Stomach (tissue), 9 donors: ENCODE results near the gene VEGFA. TPM values are rescaled to one million over a fixed set of nuclear protein-coding genes. Genes with fewer than 3 reads are reported as not detected.
A peak's percentile ranks its signal among the peaks of the same experiment; 100 is the strongest.

Experiments used
- DNase-seq, 2 donors: peaks; one replicate each; pipeline versions ENCODE4 v3.0.0 to v3.0.0-alpha.2; 2013 to 2019
- H3K27ac ChIP-seq, 5 donors: fragments of 200-600 bp in 4 of 5; sonication (generic) in 4 of 5; one replicate each; pipeline ENCODE4 v1.5.1; 2013 to 2019; ENCODE audit warnings: mild to moderate bottlenecking in 1 of 5, moderate library complexity in 1 of 5
- H3K27me3 ChIP-seq, 3 donors: fragments of 200-600 bp; sonication (generic); one replicate each; pipeline ENCODE4 v1.5.1; 2017 to 2019; ENCODE audit warnings: mixed run types in 1 of 3
- H3K36me3 ChIP-seq, 4 donors: fragments of 200-600 bp; sonication (generic); 1 replicate in 3 of 4; 2 replicates in 1 of 4; pipeline ENCODE4 v1.5.1; 2016 to 2019
- H3K4me1 ChIP-seq, 4 donors: fragments of 200-600 bp; sonication (generic); one replicate each; pipeline ENCODE4 v1.5.1; 2016 to 2019
- H3K4me3 ChIP-seq, 4 donors: fragments of 200-600 bp; sonication (generic) in 3 of 4; one replicate each; pipeline ENCODE4 v1.5.1; 2016 to 2019; ENCODE audit warnings: mild to moderate bottlenecking in 1 of 4
- H3K9me3 ChIP-seq, 4 donors: fragments of 200-600 bp; sonication (generic); one replicate each; pipeline ENCODE4 v1.5.1; 2016 to 2019
- EP300 ChIP-seq: sonication (generic); formaldehyde crosslinking; IDR thresholded peaks from one replicate; pipeline ENCODE4 v1.6.1; 2017; ENCODE audit warnings: antibody characterized with exemption
- POLR2A ChIP-seq, 4 donors: fragments of 450-650 bp; IDR thresholded peaks; one replicate each; pipeline ENCODE4 v1.6.1; 2016; ENCODE audit warnings: antibody characterized with exemption in 4 of 4, control low read depth in 2 of 4, mild to moderate bottlenecking in 1 of 4, moderate library complexity in 1 of 4
- POLR2AphosphoS5 ChIP-seq, 3 donors: sonication (generic); formaldehyde crosslinking; IDR thresholded peaks; one replicate each; pipeline ENCODE4 v1.6.1; 2016; ENCODE audit warnings: antibody characterized with exemption in 3 of 3
- WGBS, 5 donors: extraction: QIAGEN DNeasy Blood & Tissue Kit in 3 of 5; methylation state at CpG; one replicate each; pipeline versions ENCODE4 v1.1.5 to v1.1.7; 2013 to 2018; 5-methylcytosine and 5-hydroxymethylcytosine counted together
- intact Hi-C: fragments of 100-400 bp; cut with DNase I; formaldehyde crosslinking; loops from one replicate; pipeline ENCODE4 v1.15.1; 2023; ENCODE audit warnings: low total_unique reads
- polyA plus RNA-seq, 3 donors: library from polyadenylated mRNA; stranded (reverse); fragments of 200-250 nt; gene quantifications; one replicate each; pipeline ENCODE4 v1.2.3, GENCODE V29; 2013
- total RNA-seq, 5 donors: library from RNA; depleted of rRNA; stranded (reverse); fragments of >200 nt; gene quantifications; one replicate each; pipeline versions ENCODE4 v1.1.0 to v1.2.3, GENCODE V29; 2014 to 2016
- TF ChIP-seq, protein P1 (sequence below), 7 experiments: fragments of 450-650 bp in 4 of 7; fragments of 200-600 bp in 3 of 7; sonication (generic) in 3 of 7; IDR thresholded peaks; one replicate each; pipeline ENCODE4 v1.5.1; 2016 to 2019; ENCODE audit warnings: antibody characterized with exemption in 7 of 7, control low read depth in 2 of 7, mild to moderate bottlenecking in 1 of 7
- donor health status: healthy with polysubstance abuse.
- donor health status: Bipolar disorder and iron deficiency.
- donor health status: healthy.

Gene VEGFA
- total and polyA plus RNA-seq, 8 donors, result 28.6 to 438 (median 235) TPM

DNA sequence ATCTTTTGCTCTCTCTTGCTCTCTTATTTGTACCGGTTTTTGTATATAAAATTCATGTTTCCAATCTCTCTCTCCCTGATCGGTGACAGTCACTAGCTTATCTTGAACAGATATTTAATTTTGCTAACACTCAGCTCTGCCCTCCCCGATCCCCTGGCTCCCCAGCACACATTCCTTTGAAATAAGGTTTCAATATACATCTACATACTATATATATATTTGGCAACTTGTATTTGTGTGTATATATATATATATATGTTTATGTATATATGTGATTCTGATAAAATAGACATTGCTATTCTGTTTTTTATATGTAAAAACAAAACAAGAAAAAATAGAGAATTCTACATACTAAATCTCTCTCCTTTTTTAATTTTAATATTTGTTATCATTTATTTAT, 15.9 kb downstream of the VEGFA start:
- Histone ChIP-seq H3K27ac (no peak overlapping the region), H3K27me3 (no peaks in the 10 kb centered on the region), H3K36me3 (peaks cover 49 to 59% (median 53%) of the 10 kb centered on the region in 4 donors), H3K4me1 (peaks cover 0 to 48% (median 9%) of the 10 kb centered on the region in 4 donors), H3K4me3 (no peak overlapping the region), H3K9me3 (no peaks in the 10 kb centered on the region)
- no peak for DNase-seq
- no peak for TF ChIP-seq POLR2A (IDR thresholded peaks at IDR 0.05)
- no peak for TF ChIP-seq POLR2AphosphoS5 (IDR thresholded peaks at IDR 0.05)
- no peak for TF ChIP-seq EP300
- TF ChIP-seq, protein P1, sequence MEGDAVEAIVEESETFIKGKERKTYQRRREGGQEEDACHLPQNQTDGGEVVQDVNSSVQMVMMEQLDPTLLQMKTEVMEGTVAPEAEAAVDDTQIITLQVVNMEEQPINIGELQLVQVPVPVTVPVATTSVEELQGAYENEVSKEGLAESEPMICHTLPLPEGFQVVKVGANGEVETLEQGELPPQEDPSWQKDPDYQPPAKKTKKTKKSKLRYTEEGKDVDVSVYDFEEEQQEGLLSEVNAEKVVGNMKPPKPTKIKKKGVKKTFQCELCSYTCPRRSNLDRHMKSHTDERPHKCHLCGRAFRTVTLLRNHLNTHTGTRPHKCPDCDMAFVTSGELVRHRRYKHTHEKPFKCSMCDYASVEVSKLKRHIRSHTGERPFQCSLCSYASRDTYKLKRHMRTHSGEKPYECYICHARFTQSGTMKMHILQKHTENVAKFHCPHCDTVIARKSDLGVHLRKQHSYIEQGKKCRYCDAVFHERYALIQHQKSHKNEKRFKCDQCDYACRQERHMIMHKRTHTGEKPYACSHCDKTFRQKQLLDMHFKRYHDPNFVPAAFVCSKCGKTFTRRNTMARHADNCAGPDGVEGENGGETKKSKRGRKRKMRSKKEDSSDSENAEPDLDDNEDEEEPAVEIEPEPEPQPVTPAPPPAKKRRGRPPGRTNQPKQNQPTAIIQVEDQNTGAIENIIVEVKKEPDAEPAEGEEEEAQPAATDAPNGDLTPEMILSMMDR (IDR thresholded peaks at IDR 0.05), result no peak
- 36 to 59% (median 50%) methylated on average over 3 of the region's 3 CpGs for WGBS, 5 donors
- intact Hi-C loops, result no loop called here

DNA sequence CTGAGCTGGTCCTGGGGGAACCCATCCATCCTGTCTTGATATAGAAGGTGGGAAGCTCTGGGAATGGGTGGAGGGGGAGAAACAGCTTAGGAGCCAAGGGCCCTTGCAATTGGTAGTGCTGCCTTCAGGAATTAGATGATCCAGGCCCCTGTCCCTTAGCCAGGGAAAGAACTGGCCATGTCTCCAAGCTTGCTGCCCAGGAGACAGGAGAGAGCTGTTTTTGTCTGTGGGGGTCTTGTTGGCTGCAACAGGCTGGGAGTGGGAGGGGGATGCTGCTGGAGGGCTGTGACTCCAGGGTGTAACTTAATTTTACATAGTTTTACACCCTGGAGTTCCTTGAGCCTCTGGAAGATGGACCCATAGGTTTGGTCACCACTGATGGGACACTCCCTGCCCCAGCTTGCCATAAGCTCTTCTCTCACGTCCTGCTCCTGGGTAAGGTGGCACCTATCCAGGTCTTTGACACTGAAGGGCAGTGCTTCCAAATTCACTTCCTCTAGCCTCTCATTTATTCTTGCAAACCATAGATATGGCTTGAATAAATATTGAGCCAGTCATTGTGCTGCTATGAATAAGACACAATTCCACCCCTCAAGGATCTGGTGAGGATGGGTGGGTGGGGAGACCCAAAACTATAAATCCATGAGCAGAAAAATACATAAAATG, 16.8 kb downstream of the VEGFA start:
- intact Hi-C loops, result no loop called here
- no peaks in the 10 kb centered on the region for H3K27me3 ChIP-seq
- TF ChIP-seq POLR2AphosphoS5 (IDR thresholded peaks at IDR 0.05) (peak in 1 of 3 donors; percentile 7), EP300 (no peak)
- no peak for DNase-seq
- peaks cover 0 to 39% (median 5%) of the 10 kb centered on the region in 4 donors for H3K4me1 ChIP-seq
- H3K27ac ChIP-seq, result peak overlapping the region in 3 of 5 donors; percentile 24 to 46 (median 37)
- H3K9me3 ChIP-seq, result no peaks in the 10 kb centered on the region
- H3K4me3 ChIP-seq, result no peak overlapping the region
- H3K36me3 ChIP-seq, result peaks cover 40 to 50% (median 44%) of the 10 kb centered on the region in 4 donors
- WGBS, 5 donors, result 8 to 30% (median 13%) methylated on average over 1 of the region's 1 CpG

DNA sequence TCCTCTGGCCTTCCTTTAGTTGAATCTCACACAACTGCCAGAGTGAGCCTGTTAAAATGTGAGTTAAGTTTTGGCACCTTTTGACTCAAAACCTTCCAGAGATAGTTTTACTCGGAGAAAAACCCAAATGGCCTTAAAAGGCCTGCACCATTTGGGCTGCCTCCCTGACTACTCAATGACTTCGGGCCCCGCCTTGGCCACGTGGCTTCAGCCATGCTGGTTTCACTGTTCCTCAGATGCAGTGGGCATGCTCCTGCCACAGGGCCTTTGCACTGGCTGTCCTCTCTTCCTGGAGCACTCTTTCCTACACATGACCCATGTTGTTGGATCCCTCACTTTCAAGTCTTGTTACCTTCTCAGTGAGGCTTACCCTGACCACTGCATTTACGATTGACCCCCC, 18.3 kb downstream of the VEGFA start:
- WGBS, 5 donors, result 81 to 95% (median 91%) methylated on average over 5 of the region's 5 CpGs
- intact Hi-C loops, result no loop called here
- no peak for TF ChIP-seq POLR2AphosphoS5 (IDR thresholded peaks at IDR 0.05)
- TF ChIP-seq POLR2A (IDR thresholded peaks at IDR 0.05), result no peak
- no peak for TF ChIP-seq EP300
- TF ChIP-seq, protein P1 (IDR thresholded peaks at IDR 0.05), result no peak
- H3K27me3 ChIP-seq, result no peaks in the 10 kb centered on the region
- no peaks in the 10 kb centered on the region for H3K9me3 ChIP-seq
- no peak for DNase-seq
- H3K4me1 ChIP-seq, result peaks cover 0 to 31% (median 0%) of the 10 kb centered on the region in 4 donors
- peaks cover 25 to 35% (median 29%) of the 10 kb centered on the region in 4 donors for H3K36me3 ChIP-seq
- no peak overlapping the region for H3K4me3 ChIP-seq
- H3K27ac ChIP-seq, result no peak overlapping the region

DNA sequence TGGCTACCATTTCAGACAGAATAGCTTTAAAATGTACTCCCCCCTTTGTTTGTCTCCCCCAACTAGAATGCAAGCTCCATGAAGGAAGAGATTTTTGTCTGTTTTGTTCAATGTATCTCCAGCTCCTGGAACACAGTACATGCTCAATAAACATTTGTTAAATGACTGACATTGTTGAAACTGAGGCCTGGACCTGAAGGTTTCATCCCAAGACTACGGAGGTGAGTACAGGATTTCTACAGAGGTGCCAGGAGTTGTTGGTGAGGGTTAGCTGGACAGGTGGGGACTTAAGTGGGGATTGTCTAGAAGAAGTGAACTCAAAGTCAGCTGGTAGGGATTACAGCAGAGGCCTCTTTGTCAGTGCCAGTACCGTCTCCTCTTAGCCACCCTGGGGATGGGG, 19.4 kb downstream of the VEGFA start:
- H3K36me3 ChIP-seq, result peaks cover 13 to 23% (median 18%) of the 10 kb centered on the region in 4 donors
- intact Hi-C loops, result no loop called here
- H3K27ac ChIP-seq, result peak overlapping the region in 4 of 5 donors; percentile 25 to 68 (median 52)
- WGBS, 5 donors, result 73 to 86% (median 76%) methylated on average over 2 of the region's 2 CpGs
- no peak overlapping the region for H3K4me3 ChIP-seq
- no peak for DNase-seq
- peaks cover 0 to 24% (median 0%) of the 10 kb centered on the region in 4 donors for H3K4me1 ChIP-seq
- H3K27me3 ChIP-seq, result no peaks in the 10 kb centered on the region
- TF ChIP-seq POLR2AphosphoS5 (IDR thresholded peaks at IDR 0.05), result no peak
- no peak for TF ChIP-seq EP300
- TF ChIP-seq, protein P1 (IDR thresholded peaks at IDR 0.05), result no peak
- TF ChIP-seq POLR2A (IDR thresholded peaks at IDR 0.05), result no peak
- no peaks in the 10 kb centered on the region for H3K9me3 ChIP-seq

DNA sequence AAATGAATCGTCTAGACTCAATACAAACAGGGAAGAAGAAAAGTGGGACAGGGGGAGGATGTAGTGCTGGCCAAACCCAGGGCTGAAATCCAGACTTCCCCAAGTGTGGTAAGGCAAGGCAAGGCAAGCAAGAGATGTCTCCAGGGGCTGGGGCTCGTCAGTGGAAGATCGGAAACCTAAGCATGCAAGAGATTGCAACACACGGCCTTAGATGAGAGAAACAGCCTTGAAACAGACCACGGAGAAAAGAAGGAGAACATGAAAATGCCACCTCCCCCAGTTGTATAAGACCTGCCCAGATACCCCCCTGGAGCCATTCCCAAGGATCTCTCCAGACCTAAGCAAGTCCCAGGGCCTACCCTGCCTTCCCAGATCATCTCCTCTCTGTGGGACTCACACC, 20.0 kb downstream of the VEGFA start:
- peaks cover 9 to 17% (median 12%) of the 10 kb centered on the region in 4 donors for H3K36me3 ChIP-seq
- no peak for DNase-seq
- intact Hi-C loops, result no loop called here
- peaks cover 0 to 23% (median 0%) of the 10 kb centered on the region in 4 donors for H3K4me1 ChIP-seq
- 50 to 62% (median 56%) methylated on average over 5 of the region's 5 CpGs for WGBS, 5 donors
- H3K27ac ChIP-seq, result peak overlapping the region; percentile 1 to 70 (median 65)
- no peaks in the 10 kb centered on the region for H3K27me3 ChIP-seq
- TF ChIP-seq POLR2AphosphoS5 (IDR thresholded peaks at IDR 0.05), result peak in 1 of 3 donors; percentile 19
- TF ChIP-seq EP300, result no peak
- no peak overlapping the region for H3K4me3 ChIP-seq
- no peaks in the 10 kb centered on the region for H3K9me3 ChIP-seq
